ENCODE measurements around the gene EIF3L. TPM values are rescaled to one million over a fixed set of nuclear protein-coding genes. Genes with fewer than 3 reads are reported as not detected.

Gene EIF3L
- total RNA-seq, 1 donor from 2014 or later: 452 TPM

DNA sequence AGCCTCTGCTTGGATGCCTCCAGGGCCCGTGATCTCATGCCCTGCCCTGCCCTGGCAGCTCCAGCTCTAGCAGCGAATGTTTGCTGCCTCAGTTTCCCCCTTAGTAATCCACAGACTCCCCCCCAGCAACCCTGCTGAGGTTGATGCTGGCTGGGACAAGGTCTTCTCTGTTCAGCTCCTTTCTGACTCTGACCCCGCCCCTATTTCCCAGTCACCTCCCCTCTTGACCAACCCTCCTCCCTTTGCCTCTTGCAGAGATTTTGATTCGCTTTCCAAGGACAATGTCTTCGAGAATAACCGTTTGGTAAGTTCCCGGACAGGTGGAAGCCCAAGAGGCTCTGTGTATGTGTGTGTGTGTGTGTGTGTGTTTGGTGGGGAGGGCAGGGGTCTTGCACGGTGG is 62.5 kb downstream of the EIF3L start:
- H3K27me3 Mint-ChIP-seq (ENCODE audit: unreplicated experiment): no peaks in the 10 kb centered on the region
- DNase-seq (ENCODE audit: extremely low spot score, unreplicated experiment): no peak
- TF ChIP-seq, protein P1, sequence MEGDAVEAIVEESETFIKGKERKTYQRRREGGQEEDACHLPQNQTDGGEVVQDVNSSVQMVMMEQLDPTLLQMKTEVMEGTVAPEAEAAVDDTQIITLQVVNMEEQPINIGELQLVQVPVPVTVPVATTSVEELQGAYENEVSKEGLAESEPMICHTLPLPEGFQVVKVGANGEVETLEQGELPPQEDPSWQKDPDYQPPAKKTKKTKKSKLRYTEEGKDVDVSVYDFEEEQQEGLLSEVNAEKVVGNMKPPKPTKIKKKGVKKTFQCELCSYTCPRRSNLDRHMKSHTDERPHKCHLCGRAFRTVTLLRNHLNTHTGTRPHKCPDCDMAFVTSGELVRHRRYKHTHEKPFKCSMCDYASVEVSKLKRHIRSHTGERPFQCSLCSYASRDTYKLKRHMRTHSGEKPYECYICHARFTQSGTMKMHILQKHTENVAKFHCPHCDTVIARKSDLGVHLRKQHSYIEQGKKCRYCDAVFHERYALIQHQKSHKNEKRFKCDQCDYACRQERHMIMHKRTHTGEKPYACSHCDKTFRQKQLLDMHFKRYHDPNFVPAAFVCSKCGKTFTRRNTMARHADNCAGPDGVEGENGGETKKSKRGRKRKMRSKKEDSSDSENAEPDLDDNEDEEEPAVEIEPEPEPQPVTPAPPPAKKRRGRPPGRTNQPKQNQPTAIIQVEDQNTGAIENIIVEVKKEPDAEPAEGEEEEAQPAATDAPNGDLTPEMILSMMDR (IDR thresholded peaks at IDR 0.05): no peak
- H3K36me3 Mint-ChIP-seq (ENCODE audit: unreplicated experiment): peaks cover 4% of the 10 kb centered on the region
- H3K9me3 Mint-ChIP-seq (ENCODE audit: unreplicated experiment): no peaks in the 10 kb centered on the region
- peak overlapping the region; percentile 93 for H3K27ac Mint-ChIP-seq (ENCODE audit: unreplicated experiment)
- H3K4me3 Mint-ChIP-seq (ENCODE audit: unreplicated experiment): no peak overlapping the region
- H3K4me1 Mint-ChIP-seq (ENCODE audit: unreplicated experiment): peaks cover 52% of the 10 kb centered on the region

DNA sequence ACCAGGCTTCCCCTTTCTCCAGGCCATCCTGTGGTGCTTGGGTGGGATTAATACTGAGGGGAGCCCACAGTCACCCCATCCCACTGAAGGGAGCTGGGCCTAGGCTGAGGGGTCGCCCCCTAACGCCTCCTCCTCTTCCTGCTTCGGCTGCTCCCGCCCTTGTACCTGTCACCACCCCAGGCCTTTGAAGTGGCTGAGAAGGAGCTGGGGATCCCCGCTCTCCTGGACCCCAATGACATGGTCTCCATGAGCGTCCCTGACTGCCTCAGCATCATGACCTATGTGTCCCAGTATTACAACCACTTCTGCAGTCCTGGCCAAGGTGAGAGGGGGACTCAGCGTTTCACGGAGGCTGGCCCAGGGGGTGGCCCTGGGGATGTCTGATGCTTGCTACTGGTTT is 63.0 kb downstream of the EIF3L start:
- H3K4me1 Mint-ChIP-seq (ENCODE audit: unreplicated experiment): peaks cover 47% of the 10 kb centered on the region

DNA sequence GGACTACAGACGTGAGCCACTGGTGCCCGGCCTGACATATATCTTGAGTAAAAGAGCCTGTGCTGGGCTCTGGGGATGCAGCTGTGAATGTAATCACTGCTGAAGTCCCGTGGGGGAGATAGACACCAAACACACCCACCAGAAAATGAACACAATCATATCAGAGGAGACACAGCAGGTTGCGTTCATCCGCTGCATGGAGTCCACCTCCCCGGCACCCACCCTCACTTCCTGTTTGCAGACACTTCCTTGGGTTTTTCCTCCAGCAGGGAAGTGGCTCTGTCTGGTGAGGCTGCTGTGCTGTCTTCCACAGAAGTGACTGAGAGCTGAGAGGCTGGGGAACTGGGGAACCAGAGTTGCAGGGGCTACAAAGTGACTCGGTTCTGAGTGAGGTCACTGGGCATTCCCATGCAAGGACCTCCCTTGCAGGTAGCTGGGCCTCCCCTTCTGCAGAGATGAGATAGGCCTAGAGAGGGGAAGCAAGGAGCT is 64.1 kb downstream of the EIF3L start:
- Mint-ChIP-seq H3K4me3 (ENCODE audit: unreplicated experiment) (no peak overlapping the region), H3K4me1 (ENCODE audit: unreplicated experiment) (peaks cover 39% of the 10 kb centered on the region), H3K27me3 (ENCODE audit: unreplicated experiment) (no peaks in the 10 kb centered on the region), H3K36me3 (ENCODE audit: unreplicated experiment) (peaks cover 4% of the 10 kb centered on the region), H3K27ac (ENCODE audit: unreplicated experiment) (no peak overlapping the region), H3K9me3 (ENCODE audit: unreplicated experiment) (no peaks in the 10 kb centered on the region)
- TF ChIP-seq, protein P1 (IDR thresholded peaks at IDR 0.05): no peak
- no peak for DNase-seq (ENCODE audit: extremely low spot score, unreplicated experiment)

More for the DNA sequence above, 63.0 kb downstream of the EIF3L start:
- Mint-ChIP-seq H3K9me3 (ENCODE audit: unreplicated experiment) (no peaks in the 10 kb centered on the region), H3K27me3 (ENCODE audit: unreplicated experiment) (no peaks in the 10 kb centered on the region), H3K36me3 (ENCODE audit: unreplicated experiment) (peaks cover 4% of the 10 kb centered on the region), H3K4me3 (ENCODE audit: unreplicated experiment) (no peak overlapping the region), H3K27ac (ENCODE audit: unreplicated experiment) (peak overlapping the region; percentile 31)
- TF ChIP-seq, protein P1 (IDR thresholded peaks at IDR 0.05): no peak
- no peak for DNase-seq (ENCODE audit: extremely low spot score, unreplicated experiment)

DNA sequence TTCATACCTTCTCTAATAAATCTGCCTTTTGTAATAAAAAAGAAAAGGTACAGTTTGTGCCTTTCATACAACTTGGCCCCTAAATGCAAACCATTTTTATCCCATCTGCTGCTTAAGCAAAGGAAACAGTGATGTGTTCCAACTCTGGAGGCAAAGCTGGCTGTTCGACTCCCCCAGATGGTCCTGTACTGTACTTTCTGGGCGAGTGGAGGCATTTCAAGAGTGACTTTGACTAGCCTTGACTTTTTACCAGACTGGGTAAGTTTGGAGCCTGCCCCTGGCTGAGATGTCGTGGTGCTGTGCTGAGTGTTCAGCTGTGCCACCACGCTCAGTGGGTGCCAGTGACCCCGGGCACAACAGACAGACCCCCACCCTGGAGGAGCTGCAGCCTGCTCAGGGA is 67.1 kb downstream of the EIF3L start:
- no peak for DNase-seq (ENCODE audit: extremely low spot score, unreplicated experiment)
- Mint-ChIP-seq H3K9me3 (ENCODE audit: unreplicated experiment) (no peaks in the 10 kb centered on the region), H3K27ac (ENCODE audit: unreplicated experiment) (no peak overlapping the region), H3K4me1 (ENCODE audit: unreplicated experiment) (peaks cover 12% of the 10 kb centered on the region), H3K4me3 (ENCODE audit: unreplicated experiment) (no peak overlapping the region), H3K36me3 (ENCODE audit: unreplicated experiment) (peaks cover 10% of the 10 kb centered on the region), H3K27me3 (ENCODE audit: unreplicated experiment) (no peaks in the 10 kb centered on the region)
- TF ChIP-seq, protein P1 (IDR thresholded peaks at IDR 0.05): no peak

DNA sequence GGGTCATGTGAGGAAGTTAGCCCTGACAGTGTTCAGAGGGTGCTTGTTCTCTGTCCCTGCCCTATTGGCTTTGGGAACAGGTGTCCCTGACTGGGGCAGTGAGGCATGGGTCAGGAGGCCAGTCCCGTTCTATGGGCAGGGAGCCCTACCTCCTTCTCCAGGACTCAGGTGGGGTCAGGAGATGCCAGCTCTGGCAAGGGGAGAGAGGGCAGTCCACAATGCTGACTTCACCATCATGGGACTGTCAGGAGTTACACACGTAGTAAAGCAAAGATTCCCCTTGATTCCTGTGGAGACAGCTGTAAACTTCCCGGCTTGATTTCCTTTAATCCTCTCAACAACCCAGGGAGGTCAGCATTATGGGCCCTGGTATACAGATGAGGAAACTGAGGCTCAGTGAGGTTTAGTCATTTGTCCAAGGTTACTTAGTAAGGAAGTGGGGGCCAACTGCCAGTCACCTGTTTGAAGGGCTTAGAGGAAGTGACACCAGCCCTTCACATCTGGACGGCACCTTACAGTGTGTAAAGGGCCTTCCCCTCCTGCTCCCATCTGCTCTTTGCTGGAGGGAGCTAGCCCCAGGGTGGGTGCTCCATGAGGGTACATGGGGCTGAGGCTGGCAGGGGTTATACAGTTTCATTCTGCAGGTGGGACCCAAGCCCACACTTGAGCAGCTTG is 68.8 kb downstream of the EIF3L start:
- TF ChIP-seq, protein P1 (IDR thresholded peaks at IDR 0.05): no peak
- Mint-ChIP-seq H3K4me3 (ENCODE audit: unreplicated experiment) (no peak overlapping the region), H3K27ac (ENCODE audit: unreplicated experiment) (no peak overlapping the region), H3K27me3 (ENCODE audit: unreplicated experiment) (no peaks in the 10 kb centered on the region), H3K9me3 (ENCODE audit: unreplicated experiment) (no peaks in the 10 kb centered on the region), H3K4me1 (ENCODE audit: unreplicated experiment) (no peaks in the 10 kb centered on the region), H3K36me3 (ENCODE audit: unreplicated experiment) (peaks cover 10% of the 10 kb centered on the region)
- DNase-seq (ENCODE audit: extremely low spot score, unreplicated experiment): no peak

Data from osteocyte (in vitro differentiated cells).